GM21515 (cell line): ENCODE data around the gene NT5C3B.
"Not testable (repeated sequence)": the region's sequence is repeated elsewhere in the genome, so short reads cannot be mapped to it uniquely, and the experiment has no call there.

ENCODE experiments used
- ATAC-seq: cut with Tn5 transposase; IDR thresholded peaks from one replicate; pipeline ENCODE4 v1.9.1; 2021; ENCODE audit not compliant: unreplicated experiment

Gene NT5C3B

GRCh38 chr17:41835800-41836549 is at the start of gene NT5C3B:
TSS of gene NT5C3B (minus strand) at chr17:41836232. CDS start at chr17:41836193, 39 bp downstream.
- ATAC-seq = peak; percentile 54

GRCh38 chr17:41885733-41886132 is 49.7 kb upstream of the NT5C3B start:
- no peak for ATAC-seq

- ATAC-seq = no peak
These were observed 46.7 kb upstream of the NT5C3B start for GRCh38 chr17:41882756-41883155.

DNA sequence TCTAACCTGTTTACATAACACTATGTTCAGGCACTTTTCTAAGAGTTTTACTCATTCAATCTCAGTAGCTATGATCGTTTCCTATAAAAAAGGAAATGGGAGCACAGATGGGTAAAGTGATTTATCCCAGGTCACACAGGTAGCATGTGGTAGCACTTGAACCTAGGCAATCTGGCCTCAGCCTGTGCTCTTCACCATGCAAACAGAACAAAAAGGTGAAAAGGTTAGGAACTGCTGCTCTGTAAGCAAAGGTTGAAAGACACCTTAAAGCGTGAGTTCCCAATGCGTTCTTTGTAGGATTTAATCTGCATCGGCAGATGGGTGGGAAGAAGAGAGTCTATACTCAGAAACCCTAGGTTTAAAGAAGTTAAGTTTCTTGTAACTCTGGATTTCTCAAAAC is 44.1 kb upstream of the NT5C3B start:
- ATAC-seq = no peak

DNA sequence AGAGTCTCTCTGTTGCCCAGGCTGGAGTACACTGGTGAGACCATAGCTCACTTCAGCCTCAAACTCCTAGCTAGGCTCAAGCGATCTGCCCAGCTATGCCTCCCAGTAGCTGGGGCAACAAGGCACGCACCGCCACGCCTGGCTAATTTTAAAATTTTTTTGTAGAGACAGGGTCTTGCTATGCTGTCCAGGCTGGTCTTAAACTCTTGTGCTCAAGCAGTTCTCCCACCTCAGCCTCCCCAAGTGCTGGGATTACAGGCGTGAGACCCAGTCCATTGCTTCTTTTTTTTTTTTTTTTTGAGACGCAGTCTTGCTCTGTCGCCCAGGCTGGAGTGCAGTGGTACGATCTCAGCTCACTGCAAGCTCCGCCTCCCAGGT is 38.2 kb upstream of the NT5C3B start:
- ATAC-seq = not testable (repeated sequence)

DNA sequence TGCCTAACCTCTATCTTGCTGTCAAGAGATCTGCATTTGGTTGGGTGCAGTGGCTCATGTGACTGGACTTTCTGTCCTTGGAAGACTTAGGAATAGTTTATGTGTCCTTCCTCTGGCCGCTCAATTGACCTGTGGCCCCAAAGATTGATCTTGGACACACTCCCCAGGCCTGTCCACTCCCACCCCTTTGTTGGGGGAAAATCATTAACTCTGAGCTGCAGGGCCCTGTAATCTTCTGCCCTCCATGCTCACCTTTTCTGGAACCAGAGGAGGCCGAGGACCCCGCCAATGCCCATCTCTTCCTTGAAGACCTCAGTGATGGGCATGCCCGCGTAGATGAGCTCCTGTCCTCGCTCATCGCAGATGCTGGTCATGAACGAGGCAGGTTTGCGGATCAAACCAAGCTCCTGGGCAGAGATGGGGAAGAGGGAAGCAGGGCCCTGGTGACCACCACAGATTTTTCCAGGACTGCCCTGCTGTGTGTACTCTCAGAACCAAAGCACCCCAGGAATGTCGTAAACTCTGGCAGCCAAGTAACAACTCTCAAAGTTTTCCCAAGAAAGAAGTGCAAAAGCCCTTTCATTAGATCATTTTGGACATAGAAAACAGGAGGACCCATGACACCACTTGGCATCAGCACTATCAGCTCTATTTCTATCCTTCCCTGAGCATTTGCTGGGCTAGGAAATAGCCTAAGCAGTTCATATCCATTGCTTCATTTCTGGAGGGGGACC is 37.7 kb upstream of the NT5C3B start:
- ATAC-seq = no peak

DNA sequence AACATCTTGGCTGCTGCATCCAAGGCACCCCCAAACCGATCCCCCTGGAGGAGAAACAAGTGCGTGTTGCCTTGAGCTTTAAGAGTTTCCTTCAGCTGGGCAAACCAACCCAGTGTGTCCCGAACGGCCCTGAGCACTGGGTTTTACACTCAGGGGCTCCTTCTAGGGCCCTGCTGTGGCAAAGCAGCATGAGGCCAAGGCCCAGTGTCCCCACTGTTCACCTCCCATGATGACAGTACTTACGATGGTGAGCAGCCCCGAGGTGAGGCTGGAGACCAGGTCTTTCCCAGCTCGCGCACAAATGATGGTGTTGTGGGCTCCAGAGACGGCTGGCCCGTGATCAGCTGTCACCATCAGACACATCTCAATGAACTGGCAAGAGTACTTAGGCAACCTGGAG is 35.8 kb upstream of the NT5C3B start:
- no peak for ATAC-seq

GRCh38 chr17:41870627-41871026 is 34.6 kb upstream of the NT5C3B start:
- ATAC-seq = no peak

DNA sequence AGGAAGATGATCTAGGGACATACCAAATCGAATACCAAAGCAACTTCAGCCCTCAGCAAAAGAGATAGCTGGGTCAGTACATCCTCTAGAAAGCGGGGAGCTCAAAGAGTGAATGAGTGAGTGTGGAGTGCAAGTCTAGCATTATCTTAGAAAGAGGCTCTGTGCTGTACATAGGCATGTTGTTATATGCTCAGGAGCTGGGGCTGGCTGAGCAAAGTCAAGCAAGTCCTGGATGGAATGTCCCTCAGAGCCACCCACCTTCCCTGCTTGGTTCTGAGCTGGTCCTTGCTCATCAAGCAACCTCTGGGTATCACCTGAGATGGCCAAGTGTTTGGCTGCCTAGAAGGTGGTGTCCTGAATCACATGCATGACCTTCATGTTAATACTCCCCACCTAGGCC is 34.1 kb upstream of the NT5C3B start:
- ATAC-seq = no peak

DNA sequence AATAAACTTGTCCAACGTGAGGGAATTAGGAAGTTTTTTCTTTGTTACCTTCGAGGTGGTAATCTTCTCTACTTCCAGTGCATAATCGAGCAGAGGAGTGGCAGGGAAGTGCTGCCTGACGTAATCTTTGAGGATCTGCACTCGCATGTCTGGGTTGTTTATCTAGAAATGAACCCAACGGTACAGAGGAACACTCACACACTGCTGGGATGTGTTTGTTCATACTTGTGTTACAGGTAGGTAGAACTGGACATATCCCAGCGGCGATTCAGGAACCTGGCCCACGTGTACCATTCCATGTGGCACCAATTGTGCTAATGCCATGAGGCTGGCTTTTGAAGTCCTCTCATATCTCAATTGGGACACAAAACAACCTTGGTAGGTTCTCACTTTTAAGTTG is 33.4 kb upstream of the NT5C3B start:
- ATAC-seq = no peak

DNA sequence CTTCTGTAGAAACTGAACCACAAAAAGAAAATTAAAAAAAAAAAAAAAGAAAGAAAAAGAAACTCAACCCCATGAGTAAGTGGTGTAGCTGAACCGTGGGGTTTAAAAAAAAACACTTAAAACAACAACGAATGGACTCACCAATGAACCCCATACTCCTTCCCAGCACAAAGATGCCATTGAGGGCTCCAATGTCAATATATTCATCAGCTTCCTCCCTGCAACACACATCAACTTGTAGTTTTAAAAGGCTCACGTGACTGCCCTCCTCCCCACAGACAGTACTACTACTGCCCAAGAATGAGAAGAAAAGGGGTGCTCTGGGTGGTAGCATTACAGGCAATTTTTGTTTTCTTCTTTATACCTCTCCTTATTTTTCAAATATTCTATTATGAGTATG is 32.5 kb upstream of the NT5C3B start:
- no peak for ATAC-seq

- no peak for ATAC-seq
These were observed 29.5 kb upstream of the NT5C3B start for GRCh38 chr17:41865596-41865893.

GRCh38 chr17:41864836-41865595 is 29.0 kb upstream of the NT5C3B start, which contains the start of gene KLHL11:
TSS of gene KLHL11 (minus strand) at chr17:41865423. CDS start at chr17:41865370, 53 bp downstream.
- peak; percentile 89 for ATAC-seq

DNA sequence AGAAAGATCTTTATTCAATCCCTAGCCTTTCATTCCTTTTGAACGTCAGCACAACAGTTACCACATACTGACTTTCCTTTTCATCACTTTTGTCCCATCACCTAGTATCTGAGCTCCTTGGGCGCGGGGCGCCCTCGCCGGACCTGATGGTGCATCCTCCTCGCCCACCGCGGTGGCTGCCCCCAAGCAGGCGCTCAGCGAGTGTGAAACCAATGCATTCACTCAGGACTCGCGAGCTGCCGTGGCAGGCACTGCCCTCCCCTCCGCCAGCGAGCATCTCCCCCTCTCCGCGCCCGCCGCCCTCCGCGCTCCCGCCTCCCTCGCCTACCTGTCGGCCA is 28.4 kb upstream of the NT5C3B start:
- peak; percentile 19 for ATAC-seq

GRCh38 chr17:41863074-41863848 is 27.2 kb upstream of the NT5C3B start:
- ATAC-seq = no peak

GRCh38 chr17:41860254-41860931 is 24.4 kb upstream of the NT5C3B start:
- ATAC-seq = no peak

DNA sequence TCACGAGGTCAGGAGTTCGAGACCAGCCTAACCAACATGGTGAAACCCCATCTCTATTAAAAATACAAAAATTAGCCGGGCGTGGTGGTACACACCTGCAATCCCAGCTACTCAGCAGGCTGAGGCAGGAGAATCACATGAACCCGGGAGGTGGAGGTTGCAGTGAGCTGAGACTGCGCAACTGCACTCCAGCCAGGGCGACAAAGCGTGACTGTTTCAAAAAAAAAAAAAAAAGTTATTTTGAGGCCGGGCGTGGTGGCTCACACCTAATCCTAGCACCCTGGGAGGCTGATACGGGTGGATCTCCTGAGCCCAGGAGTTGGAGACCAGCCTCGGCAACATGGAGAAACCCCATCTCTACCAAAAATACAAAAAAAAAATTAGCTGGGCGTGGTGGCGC is 15.3 kb upstream of the NT5C3B start:
- not testable (repeated sequence) for ATAC-seq

DNA sequence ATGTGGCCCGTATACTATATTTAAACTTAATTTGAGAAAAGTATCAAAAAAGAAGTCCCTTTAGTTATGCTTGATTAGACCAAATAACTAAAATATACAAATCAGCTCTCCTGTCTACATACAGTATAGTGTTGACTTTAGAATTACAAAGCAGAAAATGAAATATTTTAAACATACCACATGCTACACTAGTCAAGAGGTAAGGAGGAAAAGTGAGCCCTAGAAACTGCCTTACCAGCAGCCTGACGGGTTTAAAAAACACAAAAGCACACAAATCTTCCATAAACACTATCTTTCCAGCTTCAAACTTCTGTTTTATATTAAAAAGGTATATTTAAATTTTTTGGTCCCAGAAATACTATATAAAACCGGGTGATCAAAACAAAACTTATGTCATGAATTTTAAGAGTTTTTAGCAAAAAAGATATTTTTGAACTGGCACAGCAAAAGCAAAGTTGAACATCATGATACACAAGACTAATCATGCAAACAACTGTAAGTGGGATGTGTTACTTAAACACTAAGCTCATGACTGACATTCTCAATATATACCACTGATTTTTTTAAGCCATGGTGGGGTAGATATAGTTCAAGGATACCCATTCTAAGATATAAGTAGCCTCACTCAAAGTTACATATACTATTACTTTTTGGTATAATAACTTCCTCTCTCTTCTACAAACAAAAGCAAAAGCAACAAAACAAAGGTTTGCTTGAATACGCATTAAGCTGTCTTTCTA is 13.4 kb upstream of the NT5C3B start:
- ATAC-seq = no peak

DNA sequence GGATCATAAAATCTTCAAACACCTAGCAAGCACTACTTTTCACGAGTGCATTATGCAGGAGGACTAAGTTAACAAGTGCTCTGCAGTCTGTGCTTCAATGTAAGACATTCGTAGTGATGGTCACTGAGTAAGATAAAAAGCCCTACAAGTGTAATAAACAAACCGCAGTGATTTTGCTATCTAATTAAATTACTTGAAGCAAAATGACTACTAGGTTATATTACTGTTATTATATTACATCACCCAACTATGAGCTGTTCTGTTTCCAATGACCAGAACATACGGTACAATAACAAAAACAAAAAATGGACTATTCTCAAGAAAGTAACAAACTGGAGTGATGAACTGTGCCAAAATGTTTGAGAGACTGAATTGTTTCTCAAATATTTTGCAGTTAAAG is 12.8 kb upstream of the NT5C3B start:
- no peak for ATAC-seq

DNA sequence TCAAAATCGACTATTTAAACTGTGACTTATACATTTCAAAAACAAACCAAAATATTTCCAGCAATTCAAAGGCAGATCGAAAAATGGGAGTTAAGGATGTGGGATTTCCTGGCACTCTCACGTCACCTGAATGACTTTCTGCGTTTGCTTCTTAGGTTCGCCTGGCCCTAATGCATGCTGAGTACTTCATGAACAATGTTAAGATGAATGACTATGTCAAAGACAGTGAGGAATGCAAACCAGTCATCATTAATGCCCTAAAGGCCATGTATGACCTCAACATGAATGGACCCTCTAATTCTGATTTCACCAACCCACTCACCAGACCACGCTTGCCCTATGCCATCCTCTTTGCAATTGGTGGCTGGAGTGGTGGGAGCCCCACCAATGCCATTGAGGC is 8.9 kb upstream of the NT5C3B start:
- ATAC-seq = no peak
